Chondrocyte (in vitro differentiated cells): ENCODE data around the gene GALNTL6. TPM values are rescaled to one million over a fixed set of nuclear protein-coding genes. Genes with fewer than 3 reads are reported as not detected.

ENCODE experiments used
- DNase-seq: peaks from one replicate; pipeline ENCODE4 v3.0.0; 2021; ENCODE audit warnings: mixed read lengths, low spot score
- H3K27ac Mint-ChIP-seq: one replicate; pipeline ENCODE4 v1.8.0; 2021; ENCODE audit warnings: mild to moderate bottlenecking, moderate library complexity, mixed read lengths; ENCODE audit not compliant: unreplicated experiment
- H3K27me3 Mint-ChIP-seq: 2 replicates; pipeline ENCODE4 v1.8.0; 2021; ENCODE audit warnings: low read depth, mixed read lengths
- H3K36me3 Mint-ChIP-seq: 2 replicates; pipeline ENCODE4 v1.8.0; 2021; ENCODE audit warnings: low read depth, mixed read lengths
- H3K4me1 Mint-ChIP-seq: 2 replicates; pipeline ENCODE4 v1.8.0; 2021; ENCODE audit warnings: low read depth, mild to moderate bottlenecking, mixed read lengths
- H3K4me3 Mint-ChIP-seq: one replicate; pipeline ENCODE4 v1.8.0; 2021; ENCODE audit warnings: mild to moderate bottlenecking, moderate library complexity, mixed read lengths; ENCODE audit not compliant: unreplicated experiment
- H3K9me3 Mint-ChIP-seq: 2 replicates; pipeline ENCODE4 v1.8.0; 2021; ENCODE audit warnings: low read depth, mixed read lengths
- total RNA-seq: library from RNA; stranded (reverse); gene quantifications from 3 replicates; pipeline ENCODE4 v1.2.1, GENCODE V29; 2021
- TF ChIP-seq, protein P1 (sequence below): fragments of 200-600 bp; sonication (generic); IDR thresholded peaks from 2 replicates; pipeline ENCODE4 v1.5.0; 2021; ENCODE audit warnings: antibody characterized with exemption, mild to moderate bottlenecking, moderate library complexity

The GALNTL6 gene
- total RNA-seq, 1 donor from 2014 or later = not detected

DNA sequence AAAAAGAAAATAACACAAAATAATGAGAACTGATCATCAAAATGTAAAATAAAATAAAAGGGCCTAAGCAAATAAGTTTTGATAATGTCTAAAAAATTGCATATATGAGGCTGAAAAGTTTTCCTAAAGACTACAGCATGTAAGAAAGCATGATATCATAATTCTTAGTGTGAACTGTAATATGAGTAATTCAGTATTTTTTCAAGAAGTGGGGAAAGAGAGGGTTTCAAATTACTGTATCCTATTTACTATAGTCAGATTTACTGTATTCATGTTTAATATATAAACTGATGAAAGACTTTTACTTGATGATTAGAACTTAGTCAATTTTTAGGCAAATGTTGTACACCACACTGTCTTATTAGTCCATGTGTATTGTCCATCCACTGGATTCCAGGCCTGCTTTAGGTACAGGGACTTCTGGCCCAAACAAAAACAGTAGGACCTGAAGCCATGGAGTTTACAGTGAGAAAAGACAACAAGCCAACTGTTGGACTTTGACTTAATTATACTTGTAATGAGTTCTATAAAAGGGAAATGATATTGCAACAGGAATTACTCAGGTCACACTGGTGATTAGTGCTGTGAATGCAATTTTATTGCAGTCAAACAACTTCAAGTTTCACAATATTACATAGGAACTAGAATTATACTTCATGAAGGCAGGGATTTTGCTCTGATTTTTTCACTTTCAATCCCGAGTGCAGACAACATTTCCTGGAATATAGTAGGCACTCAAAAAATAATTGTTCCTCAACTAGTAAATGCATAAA is 837.7 kb downstream of the GALNTL6 start:
- H3K4me3 Mint-ChIP-seq = no peak overlapping the region
- H3K9me3 Mint-ChIP-seq = no peaks in the 10 kb centered on the region

DNA sequence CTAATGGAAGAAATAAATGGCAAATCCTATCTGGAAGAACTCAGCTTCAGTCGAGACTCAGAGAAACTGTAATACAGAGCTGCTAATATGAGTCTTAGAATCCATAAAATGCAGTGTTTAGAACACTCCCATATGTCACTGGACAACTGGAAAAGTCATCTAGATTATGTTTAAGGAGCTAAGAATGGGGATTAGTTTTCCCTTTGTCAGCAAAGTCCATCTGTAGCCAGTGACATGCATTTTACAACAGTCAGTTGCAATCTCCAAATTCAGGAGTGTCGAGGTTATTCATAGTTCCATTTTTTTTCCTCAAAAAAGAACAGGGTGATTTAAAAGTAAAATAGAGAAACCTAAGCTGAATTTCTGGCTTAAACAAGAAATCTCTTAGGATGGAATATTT is 838.8 kb downstream of the GALNTL6 start:
- no peak overlapping the region for H3K4me3 Mint-ChIP-seq
- no peak for DNase-seq
- no peaks in the 10 kb centered on the region for H3K9me3 Mint-ChIP-seq
- no peaks in the 10 kb centered on the region for H3K4me1 Mint-ChIP-seq
- H3K27ac Mint-ChIP-seq = no peak overlapping the region
- TF ChIP-seq, protein P1, sequence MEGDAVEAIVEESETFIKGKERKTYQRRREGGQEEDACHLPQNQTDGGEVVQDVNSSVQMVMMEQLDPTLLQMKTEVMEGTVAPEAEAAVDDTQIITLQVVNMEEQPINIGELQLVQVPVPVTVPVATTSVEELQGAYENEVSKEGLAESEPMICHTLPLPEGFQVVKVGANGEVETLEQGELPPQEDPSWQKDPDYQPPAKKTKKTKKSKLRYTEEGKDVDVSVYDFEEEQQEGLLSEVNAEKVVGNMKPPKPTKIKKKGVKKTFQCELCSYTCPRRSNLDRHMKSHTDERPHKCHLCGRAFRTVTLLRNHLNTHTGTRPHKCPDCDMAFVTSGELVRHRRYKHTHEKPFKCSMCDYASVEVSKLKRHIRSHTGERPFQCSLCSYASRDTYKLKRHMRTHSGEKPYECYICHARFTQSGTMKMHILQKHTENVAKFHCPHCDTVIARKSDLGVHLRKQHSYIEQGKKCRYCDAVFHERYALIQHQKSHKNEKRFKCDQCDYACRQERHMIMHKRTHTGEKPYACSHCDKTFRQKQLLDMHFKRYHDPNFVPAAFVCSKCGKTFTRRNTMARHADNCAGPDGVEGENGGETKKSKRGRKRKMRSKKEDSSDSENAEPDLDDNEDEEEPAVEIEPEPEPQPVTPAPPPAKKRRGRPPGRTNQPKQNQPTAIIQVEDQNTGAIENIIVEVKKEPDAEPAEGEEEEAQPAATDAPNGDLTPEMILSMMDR = no peak
- H3K36me3 Mint-ChIP-seq = no peaks in the 10 kb centered on the region
- H3K27me3 Mint-ChIP-seq = no peaks in the 10 kb centered on the region

More for the DNA sequence above, 837.7 kb downstream of the GALNTL6 start:
- Mint-ChIP-seq H3K27ac (no peak overlapping the region), H3K4me1 (no peaks in the 10 kb centered on the region), H3K36me3 (no peaks in the 10 kb centered on the region), H3K27me3 (no peaks in the 10 kb centered on the region)
- no peak for DNase-seq
- TF ChIP-seq, protein P1 = no peak

DNA sequence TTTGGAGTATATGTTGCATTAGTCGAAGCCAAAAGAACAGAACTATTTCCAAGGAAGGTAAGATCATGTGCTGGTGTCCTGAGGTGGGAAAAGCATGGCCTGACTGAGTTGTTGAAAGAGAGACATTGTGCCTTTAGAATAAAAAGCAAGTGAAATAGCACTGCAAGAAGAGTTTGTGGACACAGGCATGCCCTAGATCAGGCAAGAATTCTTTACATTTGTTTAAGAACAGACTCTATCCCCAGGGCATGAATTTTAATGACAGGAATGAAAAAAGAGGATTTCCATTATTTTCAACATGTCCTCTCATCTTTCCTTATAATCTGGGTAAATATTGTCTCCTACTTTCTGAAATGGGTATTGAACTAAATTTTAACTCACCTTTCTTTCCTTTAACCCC is 839.2 kb downstream of the GALNTL6 start:
- no peak overlapping the region for H3K4me3 Mint-ChIP-seq
- H3K36me3 Mint-ChIP-seq = no peaks in the 10 kb centered on the region
- no peak for DNase-seq
- H3K27ac Mint-ChIP-seq = no peak overlapping the region
- H3K9me3 Mint-ChIP-seq = no peaks in the 10 kb centered on the region
- H3K4me1 Mint-ChIP-seq = no peaks in the 10 kb centered on the region
- no peaks in the 10 kb centered on the region for H3K27me3 Mint-ChIP-seq
- TF ChIP-seq, protein P1 = peak; percentile 14

DNA sequence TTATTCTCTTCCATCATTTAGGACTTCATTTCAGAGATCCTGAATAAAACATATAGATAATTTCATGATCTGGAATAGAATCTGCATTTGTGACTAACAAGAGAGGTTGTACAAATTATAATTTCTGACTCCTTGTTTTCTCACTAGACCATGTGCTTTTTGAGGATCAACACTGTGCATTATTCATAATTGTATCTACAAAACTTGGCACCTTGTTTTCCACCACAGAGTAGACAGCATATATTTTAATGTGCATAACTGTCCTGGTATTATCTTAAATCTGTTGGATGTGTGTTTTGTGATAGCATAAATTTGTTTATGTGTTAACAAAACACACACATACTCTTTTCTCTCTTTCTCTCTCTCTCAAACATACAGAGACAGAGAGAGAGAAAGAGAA is 840.5 kb downstream of the GALNTL6 start:
- Mint-ChIP-seq H3K4me1 (no peaks in the 10 kb centered on the region), H3K9me3 (no peaks in the 10 kb centered on the region), H3K4me3 (no peak overlapping the region), H3K36me3 (no peaks in the 10 kb centered on the region), H3K27ac (no peak overlapping the region), H3K27me3 (no peaks in the 10 kb centered on the region)
- no peak for DNase-seq
- TF ChIP-seq, protein P1 = no peak

DNA sequence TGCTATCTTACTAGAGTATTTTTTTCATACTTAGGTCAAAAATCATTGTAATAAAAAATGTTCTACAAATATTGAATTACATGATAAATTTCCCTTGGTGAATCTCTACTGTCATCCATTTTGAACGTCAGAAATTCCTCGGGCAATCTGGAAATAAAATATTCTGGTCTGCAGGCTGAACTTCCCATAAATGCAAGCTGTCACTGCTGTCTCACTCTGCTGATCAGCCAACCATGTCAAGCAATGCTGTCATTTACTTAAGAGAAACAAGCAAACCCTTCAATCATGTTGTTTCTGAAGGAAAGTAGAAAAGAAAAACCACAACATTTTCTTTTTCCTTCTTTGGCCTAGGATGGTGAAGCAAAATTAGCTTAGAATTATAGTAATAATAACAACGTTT is 841.3 kb downstream of the GALNTL6 start:
- Mint-ChIP-seq H3K27ac (no peak overlapping the region), H3K4me3 (no peak overlapping the region), H3K36me3 (no peaks in the 10 kb centered on the region), H3K4me1 (no peaks in the 10 kb centered on the region), H3K27me3 (no peaks in the 10 kb centered on the region), H3K9me3 (no peaks in the 10 kb centered on the region)
- no peak for DNase-seq
- TF ChIP-seq, protein P1 = no peak
